HepG2 (cell line): ENCODE results near the gene THUMPD2. TPM values are rescaled to one million over a fixed set of nuclear protein-coding genes. Genes with fewer than 3 reads are reported as not detected.

Experiments used
- ATAC-seq: fragments of 200-7000 bp; cut with Tn5 transposase; 3 replicates; pipeline ENCODE4 v1.9.1; 2020; ENCODE audit warnings: mild to moderate bottlenecking, moderate library complexity
- BruUV-seq: library from RNA; stranded (reverse); fragments of 400-500 nt; replicated peaks from 2 replicates; lab custom pipeline; 2021; lab: Mats Ljungman, UMichigan
- CTCF ChIA-PET: fragments of 300-600 bp; formaldehyde crosslinking; extraction: SDS; loops from one replicate; lab custom pipeline; 2021; ENCODE audit warnings: low total read pairs, inconsistent platforms, low intra/inter-chr PET ratio; lab: Yijun Ruan, JAX
- POLR2A ChIA-PET: fragments of 350-600 bp; sonication (Branson Sonifier 250); formaldehyde crosslinking; loops from one replicate; lab custom pipeline; 2020; ENCODE audit warnings: antibody characterized with exemption, inconsistent platforms; lab: Yijun Ruan, JAX
- DNase-seq: peaks from one replicate; pipeline ENCODE4 v3.0.0-alpha.2; 2015; ENCODE audit warnings: low spot score
- FAIRE-seq: peaks from 3 replicates; lab custom pipeline; 2011; peaks lifted over from hg19 to GRCh38; lab: Jason Lieb, UNC
- H2AFZ ChIP-seq: one replicate; pipeline ENCODE4 v1.6.1; 2011; ENCODE audit warnings: low read length, inconsistent platforms
- H3K27ac ChIP-seq: fragments of 300-600 bp; 3 replicates; pipeline ENCODE4 v1.8.0; 2011; ENCODE audit warnings: mixed run types, mild to moderate bottlenecking, mixed read lengths, low read length, inconsistent platforms; ENCODE audit not compliant: insufficient read depth; ENCODE audit errors: extremely low read length
- H3K27me3 ChIP-seq, 2 experiments: fragments of 200-600 bp in 1 of 2; 2 replicates in 1 of 2; 3 replicates in 1 of 2; pipeline versions ENCODE4 v1.6.0 to v1.8.0; 2011; ENCODE audit warnings: low read length in 2 of 2, mild to moderate bottlenecking in 2 of 2, moderate library complexity in 2 of 2, inconsistent platforms in 1 of 2; ENCODE audit not compliant: insufficient read depth in 2 of 2, control insufficient read depth in 1 of 2
- H3K36me3 ChIP-seq, 2 experiments: fragments of 200-600 bp in 1 of 2; replicated peaks in 1 of 2; 2 replicates in 1 of 2; 3 replicates in 1 of 2; pipeline versions ENCODE4 v1.5.1 to v1.8.0; 2011; ENCODE audit warnings: low read length in 2 of 2, inconsistent platforms in 1 of 2; ENCODE audit not compliant: insufficient read depth in 2 of 2, control insufficient read depth in 1 of 2
- H3K4me1 ChIP-seq: 2 replicates; pipeline ENCODE4 v1.5.1; 2012; ENCODE audit warnings: low read length, inconsistent platforms; ENCODE audit not compliant: insufficient read depth
- H3K4me2 ChIP-seq: 2 replicates; pipeline ENCODE4 v1.6.0; 2011; ENCODE audit warnings: low read depth, low read length, inconsistent platforms
- H3K4me3 ChIP-seq, 3 experiments: fragments of 200-600 bp in 1 of 3; sonication (generic), shearing (Covaris generic) in 1 of 3; replicated peaks in 1 of 3; 2 replicates each; pipeline ENCODE4 v1.5.1; 2011 to 2016; ENCODE audit warnings: low read length in 3 of 3, inconsistent platforms in 2 of 3, low read depth in 2 of 3, mild to moderate bottlenecking in 2 of 3, control low read depth in 1 of 3, mixed read lengths in 1 of 3; ENCODE audit not compliant: insufficient read depth in 1 of 3
- H3K79me2 ChIP-seq: one replicate; pipeline ENCODE4 v1.6.1; 2011; ENCODE audit warnings: low read length, inconsistent platforms; ENCODE audit not compliant: insufficient read depth
- H3K9ac ChIP-seq: 2 replicates; pipeline ENCODE4 v1.6.0; 2011; ENCODE audit warnings: mild to moderate bottlenecking, low read depth, low read length, inconsistent platforms; ENCODE audit not compliant: insufficient read depth
- H3K9me3 ChIP-seq: 2 replicates; pipeline ENCODE4 v1.5.1; 2012; ENCODE audit warnings: mild to moderate bottlenecking, low read length
- H4K20me1 ChIP-seq: 2 replicates; pipeline ENCODE4 v1.6.0; 2011; ENCODE audit warnings: inconsistent platforms, mild to moderate bottlenecking, low read length, moderate library complexity; ENCODE audit not compliant: insufficient read depth
- CTCF ChIP-seq: sonication (generic); formaldehyde crosslinking; IDR thresholded peaks from 2 replicates; pipeline ENCODE4 v1.5.0; 2020; ENCODE audit warnings: mild to moderate bottlenecking, missing genetic modification reagents, moderate library complexity
- MAFF ChIP-seq: IDR thresholded peaks from 2 replicates; pipeline ENCODE4 v1.6.1; 2011; ENCODE audit warnings: low read depth, low read length, improper control_type of control experiment
- SIX1 ChIP-seq: sonication (generic); formaldehyde crosslinking; IDR thresholded peaks from 2 replicates; pipeline ENCODE4 v1.4.0; 2020; ENCODE audit warnings: missing genetic modification reagents, borderline replicate concordance
- ZNF3 ChIP-seq: IDR thresholded peaks from 2 replicates; pipeline ENCODE4 v1.7.0; 2017; ENCODE audit warnings: inconsistent platforms
- ZNF333 ChIP-seq: sonication (generic); formaldehyde crosslinking; IDR thresholded peaks from 2 replicates; pipeline ENCODE4 v1.4.0; 2020; ENCODE audit warnings: mild to moderate bottlenecking, missing genetic modification reagents, borderline replicate concordance
- WGBS: methylation state at CpG from one replicate; pipeline ENCODE4 v1.1.6; 2017; ENCODE audit warnings: low lambda C conversion rate; 5-methylcytosine and 5-hydroxymethylcytosine counted together
- in situ Hi-C: cut with HindIII; loops from 2 replicates; pipeline ENCODE4 v1.10.0; 2017; ENCODE audit warnings: low pct_unique_long_range_greater_than_20kb; ENCODE audit not compliant: extremely low pct_ligation_motif_present
- intact Hi-C: fragments of 100-400 bp; cut with micrococcal nuclease; formaldehyde crosslinking; loops from one replicate; pipeline ENCODE4 v1.10.0; 2022; ENCODE audit not compliant: unreplicated experiment
- polyA plus RNA-seq, 8 experiments: library from polyadenylated mRNA; depleted of rRNA in 3 of 8; stranded (reverse) in 7 of 8; unstranded in 1 of 8; fragments of >200 nt; fragmentation: Illumina TruSeq in 4 of 8; extraction: Trizol in 4 of 8; gene quantifications; 2 replicates each; pipeline versions ENCODE4 v1.2.1 to v1.2.3, GENCODE V29; 2011 to 2016; ENCODE audit warnings: low read depth in 4 of 8, missing spikeins in 1 of 8, mixed read lengths in 1 of 8; ENCODE audit not compliant: insufficient read depth in 1 of 8
- total RNA-seq, 5 experiments: library from RNA; depleted of rRNA; stranded (reverse); fragments of >200 nt; fragmentation: Illumina TruSeq; extraction: Trizol; gene quantifications; 2 replicates each; pipeline ENCODE4 v1.2.3, GENCODE V29; 2016; ENCODE audit warnings: low read depth in 1 of 5

THUMPD2 gene
- total and polyA plus RNA-seq, 2 of the 13 experiments (the other 11 are each of a cell fraction or from before 2014, with no cell fraction given): 11.8 to 15.6 TPM

DNA sequence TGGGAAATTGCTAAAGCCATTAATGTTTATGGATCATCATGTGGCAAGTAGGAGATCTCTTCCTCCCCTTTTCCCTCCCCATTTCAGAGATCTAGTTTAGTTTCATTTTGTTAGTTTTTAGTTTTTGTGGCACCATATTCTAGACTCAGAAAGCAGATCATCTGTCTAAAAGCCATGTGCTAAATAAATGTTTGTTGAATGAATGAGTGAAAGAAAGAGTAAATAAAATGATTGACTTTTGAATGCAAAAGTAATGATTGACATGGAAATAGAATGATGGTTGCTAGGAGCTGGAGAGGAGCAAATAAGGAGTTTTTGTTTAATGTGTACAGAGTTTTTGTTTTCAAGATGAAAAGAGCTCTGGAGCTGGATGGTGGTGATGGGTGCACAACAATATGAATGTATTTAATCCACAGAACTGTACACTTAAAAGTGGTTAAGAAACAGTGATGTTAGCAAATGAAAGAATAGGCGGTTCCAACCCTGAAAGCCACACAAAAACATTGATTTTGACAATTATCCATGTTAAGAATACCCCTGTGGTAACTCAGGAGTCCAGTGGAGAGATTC, 89.7 kb downstream of the THUMPD2 start:
- H2AFZ ChIP-seq: no peak overlapping the region
- in situ Hi-C loops (no loop called here), intact Hi-C loops (no loop called here)
- peaks cover 9% of the 10 kb centered on the region for H3K4me1 ChIP-seq
- 9% methylated on average over 1 of the region's 1 CpG for WGBS
- BruUV-seq: no TSS peak
- no peak overlapping the region for H3K4me2 ChIP-seq
- no peak overlapping the region for H3K9ac ChIP-seq
- TF ChIP-seq ZNF3 (CRISPR knock-in tag): 0 out of 2 replicates have a peak, but pooled peaks have one; percentile 52
- TF ChIP-seq SIX1: no peak
- H3K27ac ChIP-seq: no peak overlapping the region
- ChIA-PET CTCF (no interaction called here), POLR2A (no interaction called here)
- no peak overlapping the region for H3K4me3 ChIP-seq
- no peak for DNase-seq
- H3K36me3 ChIP-seq: no peaks in the 10 kb centered on the region
- H3K27me3 ChIP-seq: peaks cover 1 to 25% of the 10 kb centered on the region in 2 experiments; a peak in 4 of 5 replicates
- ATAC-seq: no peak
- H3K79me2 ChIP-seq: no peaks in the 10 kb centered on the region
- H4K20me1 ChIP-seq: no peaks in the 10 kb centered on the region
- H3K9me3 ChIP-seq: 0 out of 2 replicates have a peak, but pooled peaks cover 5% of the 10 kb centered on the region
- FAIRE-seq: no peak

- H3K27ac ChIP-seq: no peak overlapping the region
- no peaks in the 10 kb centered on the region for H3K79me2 ChIP-seq
- no peak overlapping the region for H3K9ac ChIP-seq
- H3K9me3 ChIP-seq: 0 out of 2 replicates have a peak, but pooled peaks cover 5% of the 10 kb centered on the region
- H3K4me2 ChIP-seq: no peak overlapping the region
- no peak for FAIRE-seq
- H3K27me3 ChIP-seq: peaks cover 1 to 31% of the 10 kb centered on the region in 2 experiments; a peak in 4 of 5 replicates
- peaks cover 9% of the 10 kb centered on the region for H3K4me1 ChIP-seq
- no peak overlapping the region for H2AFZ ChIP-seq
- ATAC-seq: peak; percentile 56; the same call in 2 of the 3 replicates
- TF ChIP-seq ZNF333 (CRISPR knock-in tag): no peak
- TF ChIP-seq MAFF: no peak
- TF ChIP-seq CTCF (CRISPR knock-in tag): no peak
- TF ChIP-seq, all 625 proteins: peak for 0
- ChIA-PET POLR2A (no interaction called here), CTCF (no interaction called here)
- Histone ChIP-seq H3K36me3 (no peaks in the 10 kb centered on the region), H3K4me3 (no peak overlapping the region), H4K20me1 (no peaks in the 10 kb centered on the region)
- intact Hi-C loops (no loop called here), in situ Hi-C loops (no loop called here)
- no peak for DNase-seq
- BruUV-seq: no TSS peak
- WGBS: 3% methylated on average over 2 of the region's 2 CpGs
These were observed 90.9 kb downstream of the THUMPD2 start for GRCh38 chr2:39688181-39688580.
